Naive B cell (primary cell): ENCODE measurements around the gene SASS6. TPM values are rescaled to one million over a fixed set of nuclear protein-coding genes. Genes with fewer than 3 reads are reported as not detected.

Source experiments
- ATAC-seq, 2 donors: fragments of 150-1000 bp; cut with Tn5 transposase; 2 replicates each; pipeline ENCODE4 v1.10.0; 2021; ENCODE audit warnings: low read depth in 2 of 2, mild to moderate bottlenecking in 2 of 2, moderate library complexity in 2 of 2
- DNase-seq: peaks from one replicate; pipeline ENCODE4 v3.0.0; 2022
- H3K27ac Mint-ChIP-seq, 6 donors: one replicate each; pipeline ENCODE4 v1.8.0; 2020 to 2022; ENCODE audit warnings: mild to moderate bottlenecking in 6 of 6, mixed read lengths in 6 of 6, moderate library complexity in 5 of 6, inconsistent platforms in 2 of 6
- H3K27me3 Mint-ChIP-seq, 3 donors: one replicate each; pipeline ENCODE4 v1.8.0; 2021 to 2022; ENCODE audit warnings: mixed read lengths in 3 of 3, mild to moderate bottlenecking in 1 of 3
- H3K36me3 Mint-ChIP-seq, 2 donors: one replicate each; pipeline ENCODE4 v1.8.0; 2020 to 2022; ENCODE audit warnings: mixed read lengths in 2 of 2, inconsistent platforms in 1 of 2, mild to moderate bottlenecking in 1 of 2
- H3K4me1 Mint-ChIP-seq, 3 donors: one replicate each; pipeline ENCODE4 v1.8.0; 2020 to 2022; ENCODE audit warnings: mixed read lengths in 3 of 3, inconsistent platforms in 1 of 3, mild to moderate bottlenecking in 1 of 3, moderate library complexity in 1 of 3
- H3K4me3 Mint-ChIP-seq, 8 donors: one replicate each; pipeline ENCODE4 v1.8.0; 2020 to 2022; ENCODE audit warnings: mild to moderate bottlenecking in 8 of 8, mixed read lengths in 8 of 8, moderate library complexity in 8 of 8, inconsistent platforms in 2 of 8
- H3K9me3 Mint-ChIP-seq, 7 donors: one replicate each; pipeline ENCODE4 v1.8.0; 2020 to 2022; ENCODE audit warnings: mixed read lengths in 7 of 7, mild to moderate bottlenecking in 5 of 7, inconsistent platforms in 2 of 7, moderate library complexity in 1 of 7
- polyA plus RNA-seq, 6 donors: library from polyadenylated mRNA; unstranded; fragments of 300-500 nt; fragmentation: Illumina TruSeq; gene quantifications; one replicate each; pipeline ENCODE4 v1.2.3, GENCODE V29; 2021; ENCODE audit warnings: low read depth in 6 of 6

The SASS6 gene
- polyA plus RNA-seq, 6 donors from 2014 or later, result 2.4 to 4.0 (median 3.0) TPM

DNA sequence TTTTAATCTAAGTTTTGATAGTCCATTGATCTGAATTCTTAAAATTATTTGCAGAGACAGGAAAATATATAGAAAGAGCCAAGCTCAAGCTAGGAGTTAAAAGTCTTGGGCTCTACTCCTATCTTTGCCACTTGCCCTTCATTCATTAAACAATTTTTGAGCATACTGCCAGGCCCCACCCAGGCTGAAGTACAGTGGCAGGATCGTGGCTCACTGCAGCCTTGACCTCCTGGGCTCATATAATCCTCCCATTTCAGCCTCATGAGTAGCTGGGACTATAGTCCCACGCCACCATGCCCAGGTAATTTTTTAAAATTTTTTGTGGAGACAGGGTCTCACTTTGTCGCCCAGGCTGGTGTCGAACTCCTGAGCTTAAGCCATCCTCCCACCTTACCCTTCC, 8.5 kb upstream of the SASS6 start:
- H3K27me3 Mint-ChIP-seq, result no peaks in the 10 kb centered on the region
- DNase-seq (no peak), ATAC-seq (no peak)
- H3K9me3 Mint-ChIP-seq, result no peaks in the 10 kb centered on the region
- H3K27ac Mint-ChIP-seq, result peak overlapping the region in 1 of 6 donors; percentile 20
- peaks cover 38 to 54% of the 10 kb centered on the region in 2 donors for H3K36me3 Mint-ChIP-seq
- H3K4me1 Mint-ChIP-seq, result peaks cover 0 to 5% (median 0%) of the 10 kb centered on the region in 3 donors
- no peak overlapping the region for H3K4me3 Mint-ChIP-seq

DNA sequence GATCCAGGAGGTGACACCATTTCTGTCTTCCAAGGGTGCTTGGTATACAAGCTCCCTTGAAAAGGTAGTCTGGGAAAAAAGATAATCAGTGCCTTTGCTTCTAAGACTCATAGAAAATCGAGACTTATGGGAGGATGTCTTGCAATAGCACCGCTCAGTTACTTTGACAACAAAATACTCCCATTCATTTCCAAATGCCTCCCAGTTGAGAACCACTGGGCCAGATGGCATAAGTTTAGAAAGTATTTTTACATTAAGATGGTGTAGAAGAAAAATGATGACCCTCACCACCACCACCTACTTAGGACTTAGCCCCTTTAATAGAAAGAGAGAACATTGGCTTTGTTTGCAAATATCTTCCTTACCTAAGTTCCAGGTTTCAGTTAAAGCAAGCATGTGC, 4.9 kb upstream of the SASS6 start:
- Mint-ChIP-seq H3K9me3 (no peaks in the 10 kb centered on the region), H3K27ac (peak overlapping the region in 1 of 6 donors; percentile 75), H3K27me3 (no peaks in the 10 kb centered on the region), H3K4me1 (peaks cover 17 to 22% (median 19%) of the 10 kb centered on the region in 3 donors), H3K36me3 (peaks cover 18 to 35% of the 10 kb centered on the region in 2 donors), H3K4me3 (no peak overlapping the region)
- DNase-seq, result no peak
- no peak for ATAC-seq

DNA sequence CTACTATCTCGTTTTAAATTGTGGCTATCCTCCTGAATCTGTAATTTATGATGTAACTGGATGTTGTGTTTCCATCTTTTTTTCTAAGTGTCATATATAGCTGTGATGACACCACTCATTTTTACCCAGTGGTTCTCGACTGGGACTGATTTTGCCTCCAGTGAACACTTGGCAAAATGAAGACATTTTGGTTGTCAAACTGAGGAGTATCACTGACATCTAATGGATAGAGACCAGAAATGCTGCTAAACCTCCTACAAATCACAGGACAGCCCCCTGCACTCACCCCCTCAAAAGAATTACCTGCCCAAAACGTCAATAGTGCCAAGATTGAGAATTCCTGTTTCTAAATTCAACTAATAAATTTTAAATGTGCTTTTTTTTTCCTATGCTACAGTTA, 2.1 kb upstream of the SASS6 start:
- no peak for ATAC-seq
- peaks cover 8 to 21% of the 10 kb centered on the region in 2 donors for H3K36me3 Mint-ChIP-seq
- H3K27me3 Mint-ChIP-seq, result no peaks in the 10 kb centered on the region
- no peaks in the 10 kb centered on the region for H3K9me3 Mint-ChIP-seq
- peaks cover 23 to 38% (median 33%) of the 10 kb centered on the region in 3 donors for H3K4me1 Mint-ChIP-seq
- DNase-seq, result no peak
- peak overlapping the region in 1 of 6 donors; percentile 72 for H3K27ac Mint-ChIP-seq
- H3K4me3 Mint-ChIP-seq, result peak overlapping the region in 3 of 8 donors; percentile 40 to 96 (median 49)

DNA sequence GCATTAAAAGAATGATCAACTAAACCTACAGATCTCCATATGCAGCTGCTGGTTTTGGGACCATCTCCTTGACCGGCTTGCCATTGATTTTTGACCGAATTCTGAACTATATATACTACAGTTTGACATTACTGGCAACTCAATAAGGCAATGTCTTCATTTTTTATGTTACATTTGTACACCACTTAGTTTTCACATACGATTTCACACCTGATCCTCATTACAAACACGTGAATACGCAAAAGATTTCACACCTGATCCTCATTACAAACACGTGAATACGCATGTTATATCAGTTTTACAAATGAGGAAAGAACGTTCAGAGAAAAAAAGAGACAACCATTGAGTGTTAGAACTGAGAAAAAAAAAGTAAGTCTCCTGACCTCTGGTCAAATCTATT, 1.1 kb downstream of the SASS6 start:
- peaks cover 27 to 38% (median 35%) of the 10 kb centered on the region in 3 donors for H3K4me1 Mint-ChIP-seq
- ATAC-seq (no peak), DNase-seq (no peak)
- H3K36me3 Mint-ChIP-seq, result no peaks in the 10 kb centered on the region
- H3K27me3 Mint-ChIP-seq, result no peaks in the 10 kb centered on the region
- H3K4me3 Mint-ChIP-seq, result peak overlapping the region in 7 of 8 donors; percentile 96 to 100 (median 99)
- H3K9me3 Mint-ChIP-seq, result no peaks in the 10 kb centered on the region
- no peak overlapping the region for H3K27ac Mint-ChIP-seq

DNA sequence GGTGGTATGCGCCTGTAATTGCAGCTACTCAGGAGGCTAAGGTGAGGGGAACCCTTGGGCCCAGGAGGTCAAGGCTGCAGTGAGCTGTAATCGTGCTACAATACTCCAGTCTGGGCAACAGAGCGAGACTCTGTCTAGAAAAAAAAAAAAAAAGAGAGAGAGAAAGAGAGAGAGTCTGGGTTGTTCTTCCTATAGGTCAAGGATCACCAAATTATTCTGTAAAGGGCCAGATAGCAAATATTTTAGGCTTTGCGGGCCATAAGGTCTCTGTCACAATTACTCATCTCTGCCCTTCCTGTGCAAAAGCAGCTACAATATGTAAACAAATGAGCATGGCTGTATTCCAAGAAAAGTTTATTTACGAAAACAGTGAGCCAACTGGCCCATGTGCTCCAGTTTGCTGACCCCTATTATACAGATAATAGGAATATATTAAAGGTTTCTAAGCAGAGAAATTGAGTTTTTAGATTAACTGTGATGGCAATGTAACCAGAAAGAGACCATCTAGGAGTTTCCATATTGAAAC, 2.1 kb downstream of the SASS6 start:
- Mint-ChIP-seq H3K36me3 (no peaks in the 10 kb centered on the region), H3K4me1 (peaks cover 27 to 38% (median 35%) of the 10 kb centered on the region in 3 donors), H3K4me3 (peak overlapping the region in 1 of 8 donors; percentile 79), H3K27ac (no peak overlapping the region), H3K9me3 (no peaks in the 10 kb centered on the region), H3K27me3 (no peaks in the 10 kb centered on the region)
- ATAC-seq, result no peak
- DNase-seq, result no peak

DNA sequence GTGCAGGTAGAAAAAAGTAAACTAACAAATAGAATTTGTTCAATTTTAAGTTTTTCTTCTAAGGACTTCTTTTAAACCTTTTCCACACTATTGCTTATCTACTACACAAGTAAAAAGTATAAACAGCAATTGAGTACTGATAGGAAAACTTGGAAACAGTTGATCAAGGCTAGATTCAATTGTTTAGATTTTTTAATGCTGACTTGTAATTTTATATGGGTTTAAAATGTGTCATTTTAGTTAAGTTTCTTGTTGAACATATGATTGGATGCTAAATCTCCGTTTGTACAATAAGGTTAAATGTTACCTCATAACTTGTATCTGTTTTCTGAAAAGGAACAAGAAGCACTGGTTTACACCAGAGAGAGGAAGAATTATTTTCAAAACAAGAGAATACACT, 5.5 kb downstream of the SASS6 start:
- H3K9me3 Mint-ChIP-seq, result no peaks in the 10 kb centered on the region
- no peaks in the 10 kb centered on the region for H3K27me3 Mint-ChIP-seq
- no peak overlapping the region for H3K4me3 Mint-ChIP-seq
- no peak for ATAC-seq
- H3K4me1 Mint-ChIP-seq, result peaks cover 8 to 14% (median 13%) of the 10 kb centered on the region in 3 donors
- no peak overlapping the region for H3K27ac Mint-ChIP-seq
- H3K36me3 Mint-ChIP-seq, result no peaks in the 10 kb centered on the region
- DNase-seq, result no peak

- Mint-ChIP-seq H3K9me3 (no peaks in the 10 kb centered on the region), H3K4me3 (no peak overlapping the region)
- DNase-seq, result no peak
Observed at GRCh38 chr1:100122177-100122576, 10.6 kb downstream of the SASS6 start.

DNA sequence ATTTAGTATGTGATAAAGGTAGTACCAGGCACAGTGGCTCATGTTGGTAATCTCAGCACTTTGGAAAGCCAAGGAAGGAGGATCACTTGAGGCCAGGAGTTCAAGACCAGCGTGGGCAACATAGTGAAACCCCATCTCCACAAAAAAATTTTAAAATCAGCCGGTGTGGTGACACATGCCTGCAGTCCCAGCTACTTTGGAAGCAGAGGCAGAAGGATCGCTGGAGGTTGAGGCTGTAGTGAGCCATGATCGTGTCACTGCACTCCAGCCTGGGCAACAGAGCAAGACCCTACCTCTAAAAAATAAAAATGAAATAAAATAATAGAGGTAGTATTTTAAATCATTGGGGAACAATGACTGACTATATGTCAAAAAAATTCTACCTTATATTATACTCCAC, 17.2 kb downstream of the SASS6 start:
- Mint-ChIP-seq H3K4me3 (no peak overlapping the region), H3K9me3 (no peaks in the 10 kb centered on the region), H3K36me3 (peaks cover 0 to 15% of the 10 kb centered on the region in 2 donors), H3K4me1 (no peaks in the 10 kb centered on the region), H3K27ac (no peak overlapping the region), H3K27me3 (no peaks in the 10 kb centered on the region)
- no peak for DNase-seq
- ATAC-seq, result no peak

More at GRCh38 chr1:100122177-100122576, 10.6 kb downstream of the SASS6 start:
- H3K27ac Mint-ChIP-seq, result no peak overlapping the region
- no peak for ATAC-seq
- no peaks in the 10 kb centered on the region for H3K4me1 Mint-ChIP-seq
- H3K27me3 Mint-ChIP-seq, result no peaks in the 10 kb centered on the region
- H3K36me3 Mint-ChIP-seq, result peaks cover 0 to 9% of the 10 kb centered on the region in 2 donors

DNA sequence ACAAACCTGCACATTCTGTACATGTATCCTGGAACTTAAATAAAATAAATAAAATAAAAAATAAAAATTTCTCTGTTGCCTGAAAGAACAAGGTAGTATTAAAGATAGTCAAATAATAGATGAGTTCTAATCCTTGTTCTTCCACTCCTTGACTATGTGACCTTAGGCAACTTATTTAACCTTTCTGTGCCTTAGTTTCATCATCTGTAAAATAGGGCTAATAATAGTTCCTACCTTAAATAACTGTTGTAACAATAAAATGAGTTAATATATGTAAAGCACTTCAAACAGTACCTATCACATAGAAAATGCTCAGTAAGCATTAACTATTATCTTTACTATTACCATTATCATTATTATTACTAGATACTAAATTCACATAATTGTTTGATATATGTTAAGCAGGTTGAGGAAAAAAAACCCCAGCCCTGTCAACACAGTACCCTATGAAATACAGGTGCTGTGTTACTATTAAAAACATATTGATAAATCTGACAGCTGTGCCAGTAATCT, 23.1 kb downstream of the SASS6 start:
- H3K4me3 Mint-ChIP-seq, result no peak overlapping the region
- no peaks in the 10 kb centered on the region for H3K4me1 Mint-ChIP-seq
- H3K36me3 Mint-ChIP-seq, result peaks cover 0 to 3% of the 10 kb centered on the region in 2 donors
- H3K27me3 Mint-ChIP-seq, result no peaks in the 10 kb centered on the region
- H3K27ac Mint-ChIP-seq, result no peak overlapping the region
- H3K9me3 Mint-ChIP-seq, result no peaks in the 10 kb centered on the region
- DNase-seq (no peak), ATAC-seq (no peak)

GRCh38 chr1:100107696-100108095, 25.0 kb downstream of the SASS6 start:
- ATAC-seq (no peak), DNase-seq (no peak)
- peaks cover 0 to 3% of the 10 kb centered on the region in 2 donors for H3K36me3 Mint-ChIP-seq
- no peak overlapping the region for H3K27ac Mint-ChIP-seq
- H3K4me3 Mint-ChIP-seq, result no peak overlapping the region
- no peaks in the 10 kb centered on the region for H3K9me3 Mint-ChIP-seq
- H3K27me3 Mint-ChIP-seq, result no peaks in the 10 kb centered on the region
- no peaks in the 10 kb centered on the region for H3K4me1 Mint-ChIP-seq

- no peak for DNase-seq
- Mint-ChIP-seq H3K9me3 (no peaks in the 10 kb centered on the region), H3K4me3 (no peak overlapping the region), H3K36me3 (peaks cover 9 to 10% of the 10 kb centered on the region in 2 donors), H3K4me1 (no peaks in the 10 kb centered on the region), H3K27me3 (no peaks in the 10 kb centered on the region), H3K27ac (no peak overlapping the region)
- ATAC-seq, result no peak
Observed at GRCh38 chr1:100101564-100101963, 31.2 kb downstream of the SASS6 start.

DNA sequence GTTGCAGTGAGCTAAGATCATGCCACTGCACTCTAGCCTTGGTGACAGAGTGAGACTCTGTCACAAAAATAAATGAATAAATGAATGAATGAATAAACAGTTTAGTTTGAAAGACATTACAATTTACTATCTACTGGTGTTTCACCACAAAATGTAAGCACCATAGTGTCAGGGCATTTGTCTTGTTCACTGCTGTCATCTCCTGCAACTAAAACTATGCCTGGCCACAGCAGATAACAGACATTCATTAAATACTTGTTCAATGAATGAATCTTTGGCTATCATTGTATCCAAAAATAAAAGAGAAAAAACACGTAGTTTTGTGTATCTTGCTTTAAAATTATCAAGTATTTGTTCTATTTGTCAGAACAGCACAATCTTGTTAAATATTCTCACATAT, 32.5 kb downstream of the SASS6 start:
- no peaks in the 10 kb centered on the region for H3K9me3 Mint-ChIP-seq
- H3K27ac Mint-ChIP-seq, result no peak overlapping the region
- H3K27me3 Mint-ChIP-seq, result no peaks in the 10 kb centered on the region
- no peak for DNase-seq
- no peak overlapping the region for H3K4me3 Mint-ChIP-seq
- no peak for ATAC-seq
- no peaks in the 10 kb centered on the region for H3K4me1 Mint-ChIP-seq
- H3K36me3 Mint-ChIP-seq, result peaks cover 6 to 10% of the 10 kb centered on the region in 2 donors

GRCh38 chr1:100090471-100090870, 42.3 kb downstream of the SASS6 start:
- no peaks in the 10 kb centered on the region for H3K9me3 Mint-ChIP-seq
- H3K27me3 Mint-ChIP-seq, result no peaks in the 10 kb centered on the region
- DNase-seq, result no peak
- no peaks in the 10 kb centered on the region for H3K4me1 Mint-ChIP-seq
- peaks cover 0 to 12% of the 10 kb centered on the region in 2 donors for H3K36me3 Mint-ChIP-seq
- peak overlapping the region in 2 of 6 donors; percentile 45 to 52 for H3K27ac Mint-ChIP-seq
- no peak overlapping the region for H3K4me3 Mint-ChIP-seq
- no peak for ATAC-seq

DNA sequence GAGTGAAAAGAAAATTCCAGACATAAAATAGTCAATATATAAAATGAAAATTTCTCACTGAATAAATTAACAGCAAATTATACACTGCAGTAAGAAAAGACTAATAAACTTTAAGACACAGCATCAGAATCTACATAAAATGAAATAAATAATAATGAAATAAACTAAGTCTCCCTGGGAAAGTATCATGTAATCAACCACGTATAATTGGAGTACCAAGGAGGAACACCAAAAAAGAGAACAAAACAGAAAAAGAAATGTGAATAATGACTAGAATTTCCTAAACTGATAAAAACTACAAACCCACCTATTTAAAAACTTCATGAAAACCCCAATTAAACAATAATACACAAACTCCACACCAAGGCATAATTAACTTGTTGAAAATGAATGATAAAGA, 43.6 kb downstream of the SASS6 start:
- no peaks in the 10 kb centered on the region for H3K9me3 Mint-ChIP-seq
- no peak overlapping the region for H3K4me3 Mint-ChIP-seq
- DNase-seq, result no peak
- no peak for ATAC-seq
- peak overlapping the region in 1 of 6 donors; percentile 84 for H3K27ac Mint-ChIP-seq
- peaks cover 0 to 12% of the 10 kb centered on the region in 2 donors for H3K36me3 Mint-ChIP-seq
- H3K4me1 Mint-ChIP-seq, result no peaks in the 10 kb centered on the region
- H3K27me3 Mint-ChIP-seq, result no peaks in the 10 kb centered on the region
